HepG2 (cell line): Measurements from ENCODE around the gene ABCC2.

Experiments
- CCAR2 ChIP-seq: fragments of 200-400 bp; formaldehyde crosslinking; optimal IDR thresholded peaks from 2 replicates; pipeline ENCODE3; 2018; ENCODE audit warnings: low read depth, mild to moderate bottlenecking, low read length, moderate library complexity
- CHD2 ChIP-seq: IDR thresholded peaks from 2 replicates; pipeline ENCODE4 v1.6.1; 2011; ENCODE audit warnings: low read depth, low read length, improper control_type of control experiment
- EZH2 ChIP-seq: conservative IDR thresholded peaks from 2 replicates; pipeline ENCODE4 v1.6.1; 2012; ENCODE audit warnings: mild to moderate bottlenecking, low read depth, low read length, moderate library complexity
- MED13 ChIP-seq: sonication (generic); formaldehyde crosslinking; IDR thresholded peaks from 2 replicates; pipeline ENCODE4 v1.5.0; 2020; ENCODE audit warnings: missing genetic modification reagents
- MXI1 ChIP-seq: IDR thresholded peaks from 3 replicates; pipeline ENCODE4 v1.6.1; 2012; ENCODE audit warnings: low read depth, low read length, inconsistent platforms, borderline replicate concordance
- POLR2A ChIP-seq, 2 experiments: IDR thresholded peaks; 2 replicates each; pipeline ENCODE4 v1.6.1; 2011; ENCODE audit warnings: low read depth in 2 of 2, low read length in 2 of 2, mild to moderate bottlenecking in 1 of 2, moderate library complexity in 1 of 2; ENCODE audit not compliant: insufficient read depth in 1 of 2
- TCF7L2 ChIP-seq: IDR thresholded peaks from 2 replicates; pipeline ENCODE4 v1.6.1; 2011; ENCODE audit warnings: mild to moderate bottlenecking, low read depth, low read length, moderate library complexity
- ZNF589 ChIP-seq: sonication (generic); formaldehyde crosslinking; conservative IDR thresholded peaks from 2 replicates; pipeline ENCODE4 v1.8.0; 2022; ENCODE audit warnings: mild to moderate bottlenecking, moderate library complexity, missing genetic modification reagents
- TF ChIP-seq, protein P1 (sequence below): sonication (generic); formaldehyde crosslinking; IDR thresholded peaks from 2 replicates; pipeline ENCODE4 v1.4.0; 2020; ENCODE audit warnings: missing genetic modification reagents
- TF ChIP-seq, protein P2 (sequence below): sonication (generic); formaldehyde crosslinking; IDR thresholded peaks from 2 replicates; pipeline ENCODE4 v1.5.0; 2020; ENCODE audit warnings: mild to moderate bottlenecking, missing genetic modification reagents, moderate library complexity

DNA sequence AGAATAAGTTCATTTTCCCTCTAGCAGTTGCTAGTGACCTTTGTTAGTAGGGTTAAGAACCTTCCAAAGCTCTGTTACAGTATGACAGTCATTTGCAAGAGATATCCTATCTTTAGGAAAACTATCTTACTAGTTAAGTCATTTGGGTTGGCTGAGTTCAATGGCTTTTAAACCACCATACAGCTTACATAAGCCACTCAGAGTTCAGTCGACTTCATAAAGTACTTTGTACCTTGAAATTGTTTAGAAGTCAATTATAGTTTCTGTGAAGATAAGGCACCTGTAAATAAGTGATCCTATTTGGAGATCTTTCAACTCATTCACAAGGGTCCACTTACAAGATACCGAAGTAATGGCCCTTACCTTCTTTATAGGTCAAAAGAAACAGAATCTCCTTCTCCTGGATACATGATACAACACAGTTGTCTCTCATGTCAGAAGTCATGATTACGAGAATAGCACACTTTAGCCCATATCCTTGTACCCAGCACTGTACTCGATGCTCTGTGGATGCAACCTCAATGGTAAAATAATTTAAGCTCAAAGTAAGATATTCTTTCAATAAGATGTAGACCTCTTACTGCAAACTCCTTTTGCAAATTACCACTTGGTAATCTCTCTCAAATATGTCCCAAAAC, 11.9 kb upstream of the ABCC2 start:
- no peak for TF ChIP-seq ZNF589
- no peak for TF ChIP-seq CHD2
- no peak for TF ChIP-seq EZH2
- no peak for TF ChIP-seq CCAR2
- TF ChIP-seq MED13 (CRISPR knock-in tag) = no peak
- no peak for TF ChIP-seq POLR2A (IDR thresholded peaks at IDR 0.05; ENCODE audit: insufficient read depth in 1 of 2, low read depth in 2 of 2, low read length in 2 of 2)
- TF ChIP-seq, protein P1, sequence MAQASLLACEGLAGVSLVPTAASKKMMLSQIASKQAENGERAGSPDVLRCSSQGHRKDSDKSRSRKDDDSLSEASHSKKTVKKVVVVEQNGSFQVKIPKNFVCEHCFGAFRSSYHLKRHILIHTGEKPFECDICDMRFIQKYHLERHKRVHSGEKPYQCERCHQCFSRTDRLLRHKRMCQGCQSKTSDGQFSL (CRISPR knock-in tag) = no peak
- no peak for TF ChIP-seq TCF7L2
- TF ChIP-seq, protein P2, sequence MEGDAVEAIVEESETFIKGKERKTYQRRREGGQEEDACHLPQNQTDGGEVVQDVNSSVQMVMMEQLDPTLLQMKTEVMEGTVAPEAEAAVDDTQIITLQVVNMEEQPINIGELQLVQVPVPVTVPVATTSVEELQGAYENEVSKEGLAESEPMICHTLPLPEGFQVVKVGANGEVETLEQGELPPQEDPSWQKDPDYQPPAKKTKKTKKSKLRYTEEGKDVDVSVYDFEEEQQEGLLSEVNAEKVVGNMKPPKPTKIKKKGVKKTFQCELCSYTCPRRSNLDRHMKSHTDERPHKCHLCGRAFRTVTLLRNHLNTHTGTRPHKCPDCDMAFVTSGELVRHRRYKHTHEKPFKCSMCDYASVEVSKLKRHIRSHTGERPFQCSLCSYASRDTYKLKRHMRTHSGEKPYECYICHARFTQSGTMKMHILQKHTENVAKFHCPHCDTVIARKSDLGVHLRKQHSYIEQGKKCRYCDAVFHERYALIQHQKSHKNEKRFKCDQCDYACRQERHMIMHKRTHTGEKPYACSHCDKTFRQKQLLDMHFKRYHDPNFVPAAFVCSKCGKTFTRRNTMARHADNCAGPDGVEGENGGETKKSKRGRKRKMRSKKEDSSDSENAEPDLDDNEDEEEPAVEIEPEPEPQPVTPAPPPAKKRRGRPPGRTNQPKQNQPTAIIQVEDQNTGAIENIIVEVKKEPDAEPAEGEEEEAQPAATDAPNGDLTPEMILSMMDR (CRISPR knock-in tag) = no peak
- TF ChIP-seq MXI1 = no peak
